Gastrocnemius medialis (tissue), 4 donors: ENCODE measurements around the gene LIN52.

Experiments
- POLR2A ChIP-seq, 2 donors: fragments of 450-650 bp; IDR thresholded peaks; one replicate each; pipeline ENCODE4 v1.6.1; 2017; ENCODE audit warnings: antibody characterized with exemption in 2 of 2, mild to moderate bottlenecking in 2 of 2, moderate library complexity in 2 of 2
- TF ChIP-seq, protein P1 (sequence below), 5 experiments: fragments of 450-650 bp in 3 of 5; fragments of 200-600 bp in 2 of 5; sonication (generic) in 2 of 5; IDR thresholded peaks in 4 of 5; conservative IDR thresholded peaks in 1 of 5; 1 replicate in 4 of 5; 2 replicates in 1 of 5; pipeline ENCODE4 v1.5.1; 2016 to 2019; ENCODE audit warnings: antibody characterized with exemption in 5 of 5, mild to moderate bottlenecking in 3 of 5, moderate library complexity in 3 of 5

DNA sequence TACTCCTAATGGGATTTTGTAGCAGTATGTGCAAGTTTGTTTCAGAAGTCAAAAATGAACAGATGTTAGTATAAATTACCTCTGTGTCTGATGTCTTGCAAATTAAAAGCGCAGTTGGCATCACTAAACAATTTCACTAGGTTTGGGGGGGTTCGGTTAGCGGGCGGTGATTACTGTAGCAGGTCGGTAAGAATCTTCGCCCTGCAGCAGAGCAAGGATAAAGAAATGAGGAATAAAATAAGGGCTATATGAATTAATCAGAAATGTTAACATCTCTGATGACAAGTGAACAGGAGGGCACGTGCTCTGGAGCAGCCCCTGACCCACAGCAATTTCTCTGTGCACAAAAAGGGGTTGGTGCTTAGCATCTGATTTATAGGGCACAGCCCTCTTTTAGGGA is 110.9 kb downstream of the LIN52 start:
- TF ChIP-seq, protein P1, sequence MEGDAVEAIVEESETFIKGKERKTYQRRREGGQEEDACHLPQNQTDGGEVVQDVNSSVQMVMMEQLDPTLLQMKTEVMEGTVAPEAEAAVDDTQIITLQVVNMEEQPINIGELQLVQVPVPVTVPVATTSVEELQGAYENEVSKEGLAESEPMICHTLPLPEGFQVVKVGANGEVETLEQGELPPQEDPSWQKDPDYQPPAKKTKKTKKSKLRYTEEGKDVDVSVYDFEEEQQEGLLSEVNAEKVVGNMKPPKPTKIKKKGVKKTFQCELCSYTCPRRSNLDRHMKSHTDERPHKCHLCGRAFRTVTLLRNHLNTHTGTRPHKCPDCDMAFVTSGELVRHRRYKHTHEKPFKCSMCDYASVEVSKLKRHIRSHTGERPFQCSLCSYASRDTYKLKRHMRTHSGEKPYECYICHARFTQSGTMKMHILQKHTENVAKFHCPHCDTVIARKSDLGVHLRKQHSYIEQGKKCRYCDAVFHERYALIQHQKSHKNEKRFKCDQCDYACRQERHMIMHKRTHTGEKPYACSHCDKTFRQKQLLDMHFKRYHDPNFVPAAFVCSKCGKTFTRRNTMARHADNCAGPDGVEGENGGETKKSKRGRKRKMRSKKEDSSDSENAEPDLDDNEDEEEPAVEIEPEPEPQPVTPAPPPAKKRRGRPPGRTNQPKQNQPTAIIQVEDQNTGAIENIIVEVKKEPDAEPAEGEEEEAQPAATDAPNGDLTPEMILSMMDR (IDR thresholded peaks at IDR 0.05 in 4 of 5, conservative IDR thresholded peaks at IDR 0.05 in 1 of 5) = no peak
- no peak for TF ChIP-seq POLR2A (IDR thresholded peaks at IDR 0.05)
